K562 (cell line): ENCODE data around the gene CLIC3. TPM values are rescaled to one million over a fixed set of nuclear protein-coding genes. Genes with fewer than 3 reads are reported as not detected.

ENCODE experiments used
- ATF6 ChIP-seq: sonication (generic); formaldehyde crosslinking; IDR thresholded peaks from 2 replicates; pipeline ENCODE4 v1.4.0; 2020; ENCODE audit warnings: mild to moderate bottlenecking, missing genetic modification reagents
- DACH1 ChIP-seq: fragments of 450-650 bp; IDR thresholded peaks from 2 replicates; pipeline ENCODE4 v1.6.1; 2018; ENCODE audit not compliant: partially characterized antibody
- ELF2 ChIP-seq: fragments of 250-450 bp; sonication (Bioruptor Pico); IDR thresholded peaks from 2 replicates; pipeline ENCODE4 v1.5.0; 2021; ENCODE audit warnings: mild to moderate bottlenecking
- EWSR1 ChIP-seq: fragments of 450-650 bp; IDR thresholded peaks from 2 replicates; pipeline ENCODE4 v1.6.1; 2018; ENCODE audit warnings: borderline replicate concordance, mild to moderate bottlenecking, low read depth, moderate library complexity; ENCODE audit not compliant: partially characterized antibody
- FOXA1 ChIP-seq: fragments of 450-650 bp; IDR thresholded peaks from 2 replicates; pipeline ENCODE4 v1.6.1; 2016; ENCODE audit warnings: mild to moderate bottlenecking, borderline replicate concordance
- NFIC ChIP-seq: fragments of 450-650 bp; IDR thresholded peaks from 2 replicates; pipeline ENCODE4 v1.6.1; 2017; ENCODE audit warnings: mild to moderate bottlenecking, inconsistent platforms
- NR2C1 ChIP-seq, 2 experiments: fragments of 450-650 bp; IDR thresholded peaks; 2 replicates each; pipeline ENCODE4 v1.6.1; 2017; ENCODE audit warnings: mild to moderate bottlenecking in 2 of 2, antibody characterized with exemption in 1 of 2, inconsistent platforms in 1 of 2, missing compliant biosample characterization in 1 of 2, missing genetic modification characterization in 1 of 2
- NR3C1 ChIP-seq: sonication (generic); formaldehyde crosslinking; IDR thresholded peaks from 2 replicates; pipeline ENCODE4 v1.8.1; 2022; ENCODE audit warnings: missing genetic modification reagents
- POLR2G ChIP-seq: fragments of 200-400 bp; formaldehyde crosslinking; IDR thresholded peaks from 2 replicates; pipeline ENCODE4 v1.6.1; 2017; ENCODE audit warnings: low read depth, mild to moderate bottlenecking, antibody characterized with exemption, low read length, moderate library complexity
- PTTG1 ChIP-seq: fragments of 450-650 bp; IDR thresholded peaks from 2 replicates; pipeline ENCODE4 v1.6.1; 2016; ENCODE audit warnings: low read depth, mild to moderate bottlenecking, missing genetic modification characterization, missing compliant biosample characterization
- RBM39 ChIP-seq: fragments of 200-400 bp; formaldehyde crosslinking; optimal IDR thresholded peaks from 2 replicates; pipeline ENCODE3; 2018; ENCODE audit warnings: low read depth, low read length
- RNF219 ChIP-seq: fragments of 250-450 bp; sonication (Bioruptor Pico); IDR thresholded peaks from 2 replicates; pipeline ENCODE4 v1.5.0; 2022; ENCODE audit warnings: mild to moderate bottlenecking
- TCF3 ChIP-seq: sonication (generic); formaldehyde crosslinking; IDR thresholded peaks from 2 replicates; pipeline ENCODE4 v1.4.0; 2020; ENCODE audit warnings: mild to moderate bottlenecking, missing genetic modification reagents
- TFAP4 ChIP-seq: sonication (generic); formaldehyde crosslinking; IDR thresholded peaks from 2 replicates; pipeline ENCODE4 v1.8.0; 2022; ENCODE audit warnings: missing genetic modification reagents, mild to moderate bottlenecking, moderate library complexity, borderline replicate concordance
- YBX1 ChIP-seq: fragments of 450-650 bp; IDR thresholded peaks from 2 replicates; pipeline ENCODE4 v1.7.1; 2016; ENCODE audit warnings: mild to moderate bottlenecking
- ZBTB34 ChIP-seq: fragments of 250-450 bp; sonication (Bioruptor Pico); IDR thresholded peaks from 2 replicates; pipeline ENCODE4 v1.8.0; 2021; ENCODE audit warnings: mild to moderate bottlenecking, moderate library complexity
- ZC3H4 ChIP-seq: sonication (generic); formaldehyde crosslinking; IDR thresholded peaks from 2 replicates; pipeline ENCODE4 v1.9.0; 2021; ENCODE audit warnings: missing genetic modification reagents, borderline replicate concordance
- ZNF280B ChIP-seq: fragments of 250-450 bp; sonication (Bioruptor Pico); IDR thresholded peaks from 2 replicates; pipeline ENCODE4 v1.5.1; 2021; ENCODE audit warnings: mild to moderate bottlenecking
- ZNF395 ChIP-seq: fragments of 200-800 bp; sonication (Bioruptor generic); IDR thresholded peaks from 2 replicates; pipeline ENCODE4 v1.6.1; 2017; ENCODE audit warnings: missing genetic modification characterization, missing compliant biosample characterization
- ZNF436 ChIP-seq: fragments of 250-450, 450-650 bp; sonication (Bioruptor Pico); formaldehyde crosslinking; IDR thresholded peaks from 2 replicates; pipeline ENCODE4 v1.7.0; 2020; ENCODE audit warnings: mild to moderate bottlenecking
- polyA plus RNA-seq, 8 experiments: library from polyadenylated mRNA; depleted of rRNA in 4 of 8; stranded (reverse) in 5 of 8; unstranded in 3 of 8; fragments of >200 nt; fragmentation: Nextera tagmentation in 2 of 8; fragmentation: Illumina TruSeq in 1 of 8; extraction: Ambion mirVana in 2 of 8; extraction: Trizol in 1 of 8; gene quantifications; 2 replicates each; pipeline versions ENCODE4 v1.2.1 to v1.2.3, GENCODE V29; 2011 to 2014; ENCODE audit warnings: inconsistent platforms in 1 of 8, missing spikeins in 1 of 8
- total RNA-seq, 7 experiments: library from RNA; depleted of rRNA in 6 of 7; stranded (reverse); fragments of >200 nt in 6 of 7; fragmentation: Illumina TruSeq in 2 of 7; extraction: Trizol in 2 of 7; gene quantifications; 2 replicates each; pipeline versions ENCODE4 v1.2.1 to v1.2.3, GENCODE V29; 2011 to 2021; ENCODE audit warnings: low replicate concordance in 1 of 7

The CLIC3 gene
- total and polyA plus RNA-seq, 9 of the 15 experiments (the other 6 are each of a cell fraction or from before 2014, with no cell fraction given), result 0.27 to 0.29 TPM; not detected in 7

GRCh38 chr9:137023157-137023556 lies 26.8 kb upstream of the CLIC3 start (continued):
- TF ChIP-seq YBX1, result no peak
- no peak for TF ChIP-seq ZNF436 (CRISPR knock-in tag)
- no peak for TF ChIP-seq RBM39
- TF ChIP-seq NR2C1 (IDR thresholded peaks at IDR 0.05), result peak; percentile 95
- peak; percentile 95 for TF ChIP-seq NR2C1 (tag; IDR thresholded peaks at IDR 0.05)
- TF ChIP-seq PTTG1 (tag), result no peak
- no peak for TF ChIP-seq NR3C1 (CRISPR knock-in tag)
- TF ChIP-seq ZNF395 (CRISPR knock-in tag), result no peak
- no peak for TF ChIP-seq ZNF280B (CRISPR knock-in tag)
- no peak for TF ChIP-seq ELF2
- peak; percentile 95 for TF ChIP-seq TFAP4 (CRISPR knock-in tag)
- TF ChIP-seq ATF6 (CRISPR knock-in tag), result no peak
- no peak for TF ChIP-seq ZBTB34
- no peak for TF ChIP-seq TCF3
- TF ChIP-seq ZC3H4 (CRISPR knock-in tag), result no peak
- TF ChIP-seq EWSR1, result no peak
- no peak for TF ChIP-seq FOXA1
- no peak for TF ChIP-seq RNF219 (CRISPR knock-in tag)
- TF ChIP-seq NFIC, result peak; percentile 39; the same call in 1 of the 2 replicates
- TF ChIP-seq POLR2G, result no peak
- TF ChIP-seq DACH1, result peak; percentile 86
